Measurements from ENCODE around the gene HLA-A. TPM values are rescaled to one million over a fixed set of nuclear protein-coding genes. Genes with fewer than 3 reads are reported as not detected.
A peak's percentile ranks its signal among the peaks of the same experiment; 100 is the strongest.

The HLA-A gene
- total and polyA plus RNA-seq, 4 donors = 112 to 246 (median 165) TPM

DNA sequence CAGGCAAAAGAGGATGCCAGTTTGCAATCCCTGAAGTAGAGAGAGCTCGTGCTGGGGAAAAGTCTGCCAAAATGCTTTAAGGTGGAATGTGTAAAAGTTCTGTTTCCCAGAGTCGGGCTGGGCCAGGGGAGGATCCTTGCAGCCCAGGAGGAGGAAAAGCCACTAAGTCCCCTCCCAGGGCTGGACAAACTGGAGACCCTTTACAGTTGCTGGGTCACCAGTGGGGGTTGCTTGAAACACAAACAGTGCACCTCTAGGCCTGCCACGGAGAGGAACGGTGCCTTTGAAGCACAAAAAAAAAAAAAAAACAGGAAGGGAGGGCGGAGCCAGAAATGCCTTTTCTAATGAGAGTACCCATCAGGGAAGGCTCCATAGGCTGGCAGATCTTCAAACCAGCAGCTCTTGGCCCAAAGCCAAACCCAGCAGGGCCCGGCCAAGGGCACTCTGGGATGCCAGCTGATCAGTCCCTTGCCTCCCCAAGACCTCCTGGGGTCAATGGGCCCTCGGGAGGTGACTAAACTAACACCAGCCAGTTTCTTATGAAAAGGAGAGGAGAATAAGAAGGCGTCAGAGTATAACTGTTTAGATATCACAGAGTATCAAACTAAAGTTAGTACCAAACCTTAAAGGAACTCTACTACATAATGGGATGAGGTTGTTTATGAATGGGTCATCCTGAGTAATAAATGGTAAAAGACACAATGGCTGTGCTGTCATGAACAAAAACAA, 23.7 kb downstream of the HLA-A start:
- WGBS (ENCODE audit: insufficient coverage) = 11% methylated on average over 5 of the region's 8 CpGs

DNA sequence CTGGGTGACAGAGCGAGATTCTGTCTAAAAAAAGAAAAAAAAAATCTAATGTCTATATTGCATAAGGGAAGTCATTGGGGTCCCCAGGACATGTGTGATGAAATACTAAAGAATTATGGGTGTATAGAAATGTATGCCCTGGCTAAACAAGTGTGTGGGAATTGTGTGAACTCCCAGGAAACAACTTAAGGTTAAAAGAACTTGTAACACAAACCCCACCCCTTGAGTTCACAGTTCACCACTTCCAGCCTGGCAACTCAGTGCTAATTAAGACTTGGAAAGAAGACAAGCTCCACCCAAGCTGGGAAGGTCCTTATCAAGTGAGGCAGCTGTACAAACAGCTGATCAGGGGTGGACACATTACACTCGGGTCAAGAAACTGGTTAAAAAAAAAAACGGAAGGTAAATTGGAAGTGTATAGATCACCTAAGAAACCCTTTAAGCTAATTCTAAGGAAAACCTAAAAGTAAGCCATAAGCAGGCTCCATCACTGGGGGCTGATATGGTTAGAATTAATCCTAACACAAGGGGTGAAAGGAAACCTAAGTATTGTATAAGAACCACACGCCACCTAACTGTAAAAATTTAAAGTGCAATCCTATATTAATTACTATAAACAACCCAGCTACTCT, 25.2 kb downstream of the HLA-A start:
- Histone ChIP-seq H3K36me3 (ENCODE audit: control insufficient read depth, insufficient read depth, low read length) (no peaks in the 10 kb centered on the region), H3K9me3 (ENCODE audit: control insufficient read depth, insufficient read depth, low read length) (no peaks in the 10 kb centered on the region), H3K4me3 (ENCODE audit: low read depth, low read length) (no peak overlapping the region), H3K27me3 (ENCODE audit: control insufficient read depth, insufficient read depth, low read length) (no peaks in the 10 kb centered on the region), H3K4me1 (ENCODE audit: control insufficient read depth, insufficient read depth, low read length) (peaks cover 17% of the 10 kb centered on the region), H3K27ac (ENCODE audit: low read depth, low read length) (no peak overlapping the region)
- DNase-seq (ENCODE audit: low read depth in 4 of 6, low spot score in 6 of 6) = peak in 2 of 6 donors; percentile 22 to 27
- WGBS (ENCODE audit: insufficient coverage) = no CpG with 5 or more reads among the region's 4 CpGs

More for the DNA sequence above, 23.7 kb downstream of the HLA-A start:
- H3K9me3 ChIP-seq (ENCODE audit: control insufficient read depth, insufficient read depth, low read length) = no peaks in the 10 kb centered on the region
- H3K4me3 ChIP-seq (ENCODE audit: low read depth, low read length) = no peak overlapping the region
- H3K4me1 ChIP-seq (ENCODE audit: control insufficient read depth, insufficient read depth, low read length) = peaks cover 17% of the 10 kb centered on the region
- no peaks in the 10 kb centered on the region for H3K36me3 ChIP-seq (ENCODE audit: control insufficient read depth, insufficient read depth, low read length)
- H3K27me3 ChIP-seq (ENCODE audit: control insufficient read depth, insufficient read depth, low read length) = no peaks in the 10 kb centered on the region
- peak overlapping the region; percentile 73 for H3K27ac ChIP-seq (ENCODE audit: low read depth, low read length)
- DNase-seq (ENCODE audit: low read depth in 4 of 6, low spot score in 6 of 6) = peak in 2 of 6 donors; percentile 81 to 82

DNA sequence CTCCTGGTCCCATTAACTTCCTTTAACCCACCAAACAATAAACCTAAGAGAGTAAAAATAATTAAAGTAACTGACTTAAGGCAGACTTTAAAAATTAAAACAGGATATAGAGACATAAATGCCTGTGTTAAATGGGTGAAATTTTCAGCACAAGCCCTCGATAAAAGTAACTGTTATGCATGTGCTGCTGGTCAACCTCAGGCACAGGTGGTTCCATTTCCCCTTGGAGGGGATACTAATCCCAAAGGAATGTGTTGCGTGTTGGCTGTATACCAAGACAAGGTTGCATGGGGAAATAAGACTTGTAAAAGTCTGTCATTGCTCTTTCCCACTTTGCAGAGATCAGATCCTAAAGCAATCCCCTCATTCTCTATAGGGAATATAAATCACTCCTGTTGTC, 25.8 kb downstream of the HLA-A start:
- no peak overlapping the region for H3K27ac ChIP-seq (ENCODE audit: low read depth, low read length)
- H3K36me3 ChIP-seq (ENCODE audit: control insufficient read depth, insufficient read depth, low read length) = no peaks in the 10 kb centered on the region
- 70% methylated on average over 2 of the region's 2 CpGs for WGBS (ENCODE audit: insufficient coverage)
- H3K9me3 ChIP-seq (ENCODE audit: control insufficient read depth, insufficient read depth, low read length) = no peaks in the 10 kb centered on the region
- H3K4me3 ChIP-seq (ENCODE audit: low read depth, low read length) = no peak overlapping the region
- DNase-seq (ENCODE audit: low read depth in 4 of 6, low spot score in 6 of 6) = no peak
- no peaks in the 10 kb centered on the region for H3K27me3 ChIP-seq (ENCODE audit: control insufficient read depth, insufficient read depth, low read length)
- H3K4me1 ChIP-seq (ENCODE audit: control insufficient read depth, insufficient read depth, low read length) = peaks cover 17% of the 10 kb centered on the region

DNA sequence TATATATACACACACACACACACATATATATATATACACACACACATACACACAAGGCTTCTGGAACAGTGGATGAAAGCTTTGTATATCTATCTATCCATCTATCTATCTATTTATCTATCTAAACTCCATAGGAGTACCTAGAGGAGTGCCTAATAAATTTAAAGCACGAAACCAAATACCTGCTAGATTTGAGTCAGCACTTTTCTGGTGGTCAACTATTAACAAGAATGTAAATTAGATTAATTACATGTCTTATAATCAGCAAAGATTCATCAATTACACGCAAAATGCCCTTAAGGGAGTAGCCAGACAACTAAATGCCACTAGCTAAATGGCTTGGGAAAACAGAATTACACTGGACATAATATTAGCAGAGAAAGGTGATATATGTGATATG, 26.6 kb downstream of the HLA-A start:
- peaks cover 17% of the 10 kb centered on the region for H3K4me1 ChIP-seq (ENCODE audit: control insufficient read depth, insufficient read depth, low read length)
- H3K9me3 ChIP-seq (ENCODE audit: control insufficient read depth, insufficient read depth, low read length) = no peaks in the 10 kb centered on the region
- no peak overlapping the region for H3K4me3 ChIP-seq (ENCODE audit: low read depth, low read length)
- no peak for DNase-seq (ENCODE audit: low read depth in 4 of 6, low spot score in 6 of 6)
- WGBS (ENCODE audit: insufficient coverage) = no CpG with 5 or more reads among the region's 2 CpGs
- H3K36me3 ChIP-seq (ENCODE audit: control insufficient read depth, insufficient read depth, low read length) = no peaks in the 10 kb centered on the region
- H3K27me3 ChIP-seq (ENCODE audit: control insufficient read depth, insufficient read depth, low read length) = no peaks in the 10 kb centered on the region
- no peak overlapping the region for H3K27ac ChIP-seq (ENCODE audit: low read depth, low read length)

DNA sequence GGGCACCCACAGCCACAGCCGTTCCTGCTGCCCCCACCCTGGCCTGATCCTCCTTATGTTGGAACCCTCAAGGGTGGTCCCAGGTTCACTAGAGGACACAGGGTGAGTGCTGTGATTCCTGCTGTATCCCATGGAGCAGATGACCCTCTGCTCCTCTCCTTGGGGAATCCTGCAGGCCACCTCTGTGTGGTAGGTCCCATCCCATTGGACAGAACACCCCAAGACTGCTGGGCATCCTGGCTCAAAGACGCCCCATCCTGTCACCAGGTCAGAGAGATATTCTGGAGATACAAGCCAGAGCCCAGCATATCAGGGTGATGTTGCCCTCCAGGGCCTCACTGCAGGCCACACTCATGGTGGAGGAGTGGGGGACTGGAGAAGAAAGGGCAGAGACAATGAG, 28.4 kb downstream of the HLA-A start:
- Histone ChIP-seq H3K27ac (ENCODE audit: low read depth, low read length) (no peak overlapping the region), H3K36me3 (ENCODE audit: control insufficient read depth, insufficient read depth, low read length) (no peaks in the 10 kb centered on the region), H3K4me1 (ENCODE audit: control insufficient read depth, insufficient read depth, low read length) (peaks cover 16% of the 10 kb centered on the region), H3K9me3 (ENCODE audit: control insufficient read depth, insufficient read depth, low read length) (no peaks in the 10 kb centered on the region), H3K4me3 (ENCODE audit: low read depth, low read length) (no peak overlapping the region), H3K27me3 (ENCODE audit: control insufficient read depth, insufficient read depth, low read length) (peaks cover 13% of the 10 kb centered on the region)
- no peak for DNase-seq (ENCODE audit: low read depth in 4 of 6, low spot score in 6 of 6)
- WGBS (ENCODE audit: insufficient coverage) = 84% methylated on average over 2 of the region's 2 CpGs

DNA sequence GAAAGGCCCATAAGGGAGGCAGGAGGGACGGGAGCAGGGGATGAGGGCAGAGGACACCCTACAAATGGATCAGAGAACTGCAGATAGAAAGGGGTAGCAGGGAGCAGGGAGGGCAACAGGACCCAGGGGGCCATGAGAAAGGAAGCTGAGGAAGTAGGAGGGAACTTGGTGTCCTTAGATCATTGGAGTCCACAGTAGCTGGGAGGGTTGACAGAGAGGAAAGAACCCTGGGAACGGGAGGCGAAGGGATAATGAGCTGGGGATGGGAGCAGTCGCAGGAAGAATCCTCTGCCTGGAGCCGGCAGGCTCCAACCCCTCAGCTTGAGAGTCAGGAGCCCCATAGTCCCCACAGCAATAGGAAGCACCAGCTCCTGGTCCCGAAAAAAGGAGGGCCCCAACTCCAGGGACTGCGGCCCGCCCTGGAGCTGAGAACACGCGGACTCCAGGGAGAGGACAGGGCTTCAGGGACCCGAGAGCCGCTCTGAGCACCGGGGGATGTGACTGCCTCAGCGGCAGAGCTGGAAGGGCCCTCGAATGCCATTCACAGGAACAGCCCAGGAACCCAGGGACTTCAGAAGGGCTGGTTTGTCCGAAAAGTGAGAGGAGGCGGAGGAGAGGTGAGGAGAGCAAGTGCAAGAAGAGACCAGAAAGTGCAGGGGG, 32.7 kb downstream of the HLA-A start:
- 12% methylated on average over 15 of the region's 17 CpGs for WGBS (ENCODE audit: insufficient coverage)
- peak in 1 of 6 donors; percentile 14 for DNase-seq (ENCODE audit: low read depth in 4 of 6, low spot score in 6 of 6)
- no peak overlapping the region for H3K4me3 ChIP-seq (ENCODE audit: low read depth, low read length)
- no peaks in the 10 kb centered on the region for H3K9me3 ChIP-seq (ENCODE audit: control insufficient read depth, insufficient read depth, low read length)
- H3K27ac ChIP-seq (ENCODE audit: low read depth, low read length) = no peak overlapping the region
- peaks cover 25% of the 10 kb centered on the region for H3K4me1 ChIP-seq (ENCODE audit: control insufficient read depth, insufficient read depth, low read length)
- no peaks in the 10 kb centered on the region for H3K36me3 ChIP-seq (ENCODE audit: control insufficient read depth, insufficient read depth, low read length)
- peaks cover 28% of the 10 kb centered on the region for H3K27me3 ChIP-seq (ENCODE audit: control insufficient read depth, insufficient read depth, low read length)

DNA sequence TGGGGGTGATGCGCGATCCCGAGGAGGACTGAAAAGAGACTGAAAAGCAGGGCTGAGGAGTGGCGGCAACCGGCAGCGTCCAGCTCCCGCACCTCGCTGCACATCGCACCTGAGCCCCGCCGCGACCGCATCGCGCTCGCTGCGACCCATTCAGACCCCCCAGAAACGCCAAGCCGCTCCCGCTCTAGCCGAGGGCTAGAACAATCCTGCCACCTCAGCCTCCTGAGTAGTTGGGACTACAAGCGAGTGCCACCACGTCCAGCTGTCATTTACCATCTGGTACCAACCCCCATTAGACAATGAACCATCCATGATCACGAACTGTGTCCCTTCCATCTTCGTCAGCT, 33.2 kb downstream of the HLA-A start:
- 3% methylated on average over 25 of the region's 25 CpGs for WGBS (ENCODE audit: insufficient coverage)

DNA sequence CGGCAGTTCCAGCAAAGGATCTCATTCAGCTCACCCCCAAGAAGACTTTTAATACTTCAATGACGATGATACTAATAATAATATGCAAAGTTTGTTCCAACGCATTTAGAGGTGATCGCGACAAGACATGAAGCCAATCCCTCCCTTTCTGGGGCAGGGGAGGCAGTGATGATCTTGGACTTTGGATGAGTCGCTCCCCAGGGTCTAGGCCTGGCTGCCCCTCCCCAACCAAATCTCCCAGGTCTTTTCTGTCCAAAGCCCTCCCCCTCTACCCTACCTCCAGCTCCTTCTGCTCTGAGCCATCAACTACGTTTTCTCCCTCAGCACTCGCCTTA, 33.9 kb downstream of the HLA-A start:
- H3K36me3 ChIP-seq (ENCODE audit: control insufficient read depth, insufficient read depth, low read length) = no peaks in the 10 kb centered on the region
- H3K27me3 ChIP-seq (ENCODE audit: control insufficient read depth, insufficient read depth, low read length) = peaks cover 30% of the 10 kb centered on the region
- no peak overlapping the region for H3K27ac ChIP-seq (ENCODE audit: low read depth, low read length)
- peaks cover 25% of the 10 kb centered on the region for H3K4me1 ChIP-seq (ENCODE audit: control insufficient read depth, insufficient read depth, low read length)
- no peaks in the 10 kb centered on the region for H3K9me3 ChIP-seq (ENCODE audit: control insufficient read depth, insufficient read depth, low read length)
- WGBS (ENCODE audit: insufficient coverage) = 0% methylated on average over 3 of the region's 8 CpGs
- DNase-seq (ENCODE audit: low read depth in 4 of 6, low spot score in 6 of 6) = no peak
- H3K4me3 ChIP-seq (ENCODE audit: low read depth, low read length) = peak overlapping the region; percentile 43

More for the DNA sequence above, 33.2 kb downstream of the HLA-A start:
- Histone ChIP-seq H3K9me3 (ENCODE audit: control insufficient read depth, insufficient read depth, low read length) (no peaks in the 10 kb centered on the region), H3K4me1 (ENCODE audit: control insufficient read depth, insufficient read depth, low read length) (peaks cover 25% of the 10 kb centered on the region), H3K27ac (ENCODE audit: low read depth, low read length) (no peak overlapping the region), H3K4me3 (ENCODE audit: low read depth, low read length) (no peak overlapping the region), H3K36me3 (ENCODE audit: control insufficient read depth, insufficient read depth, low read length) (no peaks in the 10 kb centered on the region), H3K27me3 (ENCODE audit: control insufficient read depth, insufficient read depth, low read length) (peaks cover 28% of the 10 kb centered on the region)
- DNase-seq (ENCODE audit: low read depth in 4 of 6, low spot score in 6 of 6) = peak in 2 of 6 donors; percentile 3 to 21

DNA sequence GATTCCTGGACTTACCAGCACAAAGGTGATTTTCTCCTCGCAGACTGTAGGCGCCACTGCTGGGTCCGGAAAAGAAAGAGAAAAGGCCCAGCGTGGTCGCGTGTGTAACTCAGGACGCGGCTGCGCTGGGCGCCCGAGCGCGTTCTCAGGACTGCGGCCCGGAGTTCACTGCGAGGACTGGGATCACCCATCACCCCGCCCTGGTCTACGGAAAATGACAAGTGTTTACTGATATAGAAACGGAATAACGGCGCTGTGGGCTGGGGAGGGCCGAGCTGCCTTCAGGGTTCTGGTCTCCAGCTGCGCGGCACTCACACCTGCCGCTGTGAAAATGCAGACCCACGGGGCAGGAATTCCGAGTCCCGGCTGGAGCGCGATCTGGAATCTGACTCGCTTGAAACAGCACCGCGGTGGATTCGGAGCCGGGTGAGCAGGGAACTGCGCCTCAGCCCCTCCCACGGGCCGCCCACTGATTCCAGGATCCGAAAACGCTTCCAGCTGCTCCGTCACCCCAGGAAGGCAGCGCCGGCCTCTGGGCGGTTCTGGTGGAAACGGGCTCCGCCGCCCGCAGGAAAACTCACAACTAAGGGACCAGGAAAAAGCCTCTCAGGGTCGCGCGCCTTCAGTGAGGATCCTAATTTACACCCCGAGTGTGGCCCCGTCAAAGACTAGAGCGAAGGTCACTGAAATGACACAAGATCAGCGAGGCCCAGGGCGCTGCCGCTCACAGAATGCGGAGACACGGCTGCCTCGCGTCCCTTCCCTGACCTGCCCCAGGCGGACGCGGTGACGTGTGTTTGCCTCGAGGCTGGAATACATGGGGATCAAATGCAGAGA, 34.5 kb downstream of the HLA-A start:
- H3K27ac ChIP-seq (ENCODE audit: low read depth, low read length) = peak overlapping the region; percentile 25
- H3K36me3 ChIP-seq (ENCODE audit: control insufficient read depth, insufficient read depth, low read length) = no peaks in the 10 kb centered on the region
- peak in 3 of 6 donors; percentile 60 to 92 (median 88) for DNase-seq (ENCODE audit: low read depth in 4 of 6, low spot score in 6 of 6)
- H3K4me1 ChIP-seq (ENCODE audit: control insufficient read depth, insufficient read depth, low read length) = peaks cover 25% of the 10 kb centered on the region
- H3K9me3 ChIP-seq (ENCODE audit: control insufficient read depth, insufficient read depth, low read length) = no peaks in the 10 kb centered on the region
- peaks cover 30% of the 10 kb centered on the region for H3K27me3 ChIP-seq (ENCODE audit: control insufficient read depth, insufficient read depth, low read length)
- H3K4me3 ChIP-seq (ENCODE audit: low read depth, low read length) = peak overlapping the region; percentile 43
- under 1% methylated on average over 65 of the region's 66 CpGs for WGBS (ENCODE audit: insufficient coverage)

Measured in spinal cord (tissue), 10 donors.